A673 (cell line): ENCODE measurements around the gene PDLIM4. TPM values are rescaled to one million over a fixed set of nuclear protein-coding genes. Genes with fewer than 3 reads are reported as not detected.

Experiments
- BruUV-seq: library from RNA; stranded (reverse); fragments of 400-500 nt; replicated peaks from 2 replicates; lab custom pipeline; 2021; lab: Mats Ljungman, UMichigan
- CTCF ChIA-PET: fragments of 300-600 bp; sonication (Branson Sonifier 250); formaldehyde crosslinking; loops from one replicate; lab custom pipeline; 2022; ENCODE audit warnings: antibody characterized with exemption; lab: Charles Lee
- POLR2A ChIA-PET: fragments of 300-600 bp; sonication (Branson Sonifier 250); formaldehyde crosslinking; loops from one replicate; lab custom pipeline; 2022; ENCODE audit warnings: antibody characterized with exemption; ENCODE audit not compliant: low non-redundant PET; lab: Charles Lee
- DNase-seq: peaks from one replicate; pipeline ENCODE4 v3.0.0-alpha.2; 2015; ENCODE audit warnings: low spot score
- H3K27ac ChIP-seq: fragments of 200-600 bp; sonication (generic); 2 replicates; pipeline ENCODE4 v1.5.1; 2016; ENCODE audit warnings: mixed run types, low read depth, mild to moderate bottlenecking, mixed read lengths, antibody characterized with exemption, low read length; ENCODE audit not compliant: poor library complexity, severe bottlenecking
- H3K27me3 ChIP-seq: fragments of 200-600 bp; sonication (generic); replicated peaks from 2 replicates; pipeline ENCODE4 v1.6.1; 2017; ENCODE audit warnings: mixed run types, low read depth, mild to moderate bottlenecking, mixed read lengths, antibody characterized with exemption, low read length; ENCODE audit not compliant: insufficient read depth, poor library complexity
- H3K36me3 ChIP-seq: fragments of 200-600 bp; sonication (generic); 2 replicates; pipeline ENCODE4 v1.6.1; 2016; ENCODE audit warnings: mixed run types, mild to moderate bottlenecking, mixed read lengths, antibody characterized with exemption, low read length; ENCODE audit not compliant: insufficient read depth, poor library complexity, severe bottlenecking
- H3K4me1 ChIP-seq: fragments of 200-600 bp; sonication (generic); 2 replicates; pipeline ENCODE4 v1.6.1; 2017; ENCODE audit warnings: mixed run types, mild to moderate bottlenecking, mixed read lengths, antibody characterized with exemption, low read length; ENCODE audit not compliant: insufficient read depth, poor library complexity, severe bottlenecking
- H3K4me3 ChIP-seq: fragments of 200-600 bp; sonication (generic); 2 replicates; pipeline ENCODE4 v1.5.1; 2016; ENCODE audit warnings: low read depth, mixed run types, mild to moderate bottlenecking, mixed read lengths, low read length; ENCODE audit not compliant: poor library complexity, severe bottlenecking
- H3K9me3 ChIP-seq: fragments of 200-600 bp; sonication (generic); 2 replicates; pipeline ENCODE4 v1.6.1; 2016; ENCODE audit warnings: mixed run types, low read depth, mild to moderate bottlenecking, mixed read lengths, antibody characterized with exemption, low read length; ENCODE audit not compliant: poor library complexity, severe bottlenecking
- EZH2 ChIP-seq: fragments of 200-600 bp; sonication (generic); IDR thresholded peaks from 2 replicates; pipeline ENCODE4 v1.6.1; 2017; ENCODE audit warnings: borderline replicate concordance, low read depth, mild to moderate bottlenecking, mixed read lengths, antibody characterized with exemption, low read length; ENCODE audit not compliant: poor library complexity, severe bottlenecking
- intact Hi-C: fragments of 100-400 bp; cut with micrococcal nuclease; formaldehyde crosslinking; loops from one replicate; pipeline ENCODE4 v1.10.0; 2022; ENCODE audit not compliant: unreplicated experiment
- total RNA-seq: library from RNA; stranded (reverse); gene quantifications from 2 replicates; pipeline ENCODE4 v1.2.3, GENCODE V29; 2021
- TF ChIP-seq, protein P1 (sequence below): fragments of 300-800, 200-600 bp; sonication (generic); conservative IDR thresholded peaks from 2 replicates; pipeline ENCODE4 v1.5.1; 2017; ENCODE audit warnings: low read depth, mild to moderate bottlenecking, antibody characterized with exemption, low read length, moderate library complexity, mixed read lengths

The PDLIM4 gene
- total RNA-seq, 1 experiment from 2014 or later, result 6.0 TPM

DNA sequence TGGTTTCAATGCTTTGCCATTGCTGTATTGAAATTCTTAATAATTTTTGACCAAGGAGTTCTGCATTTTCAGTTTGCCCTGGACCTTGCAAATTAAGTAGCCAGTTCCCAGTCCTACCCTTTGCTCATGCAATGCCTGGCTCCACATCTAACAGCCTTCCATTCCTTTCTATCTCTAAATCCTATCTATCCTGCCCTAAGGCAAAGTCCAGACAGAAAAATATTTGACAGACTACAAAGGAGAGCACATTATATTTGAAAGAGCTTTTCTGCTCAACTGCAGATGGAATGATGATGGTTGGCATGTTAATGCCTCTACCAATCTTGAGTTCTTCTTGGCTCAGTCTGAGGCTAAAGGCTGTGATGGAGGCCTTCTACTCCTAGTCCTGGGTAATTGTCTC is 52.2 kb downstream of the PDLIM4 start:
- no peak overlapping the region for H3K4me3 ChIP-seq
- ChIA-PET CTCF (no interaction called here), POLR2A (no interaction called here)
- no peaks in the 10 kb centered on the region for H3K36me3 ChIP-seq
- H3K27me3 ChIP-seq, result no peaks in the 10 kb centered on the region
- TF ChIP-seq, protein P1, sequence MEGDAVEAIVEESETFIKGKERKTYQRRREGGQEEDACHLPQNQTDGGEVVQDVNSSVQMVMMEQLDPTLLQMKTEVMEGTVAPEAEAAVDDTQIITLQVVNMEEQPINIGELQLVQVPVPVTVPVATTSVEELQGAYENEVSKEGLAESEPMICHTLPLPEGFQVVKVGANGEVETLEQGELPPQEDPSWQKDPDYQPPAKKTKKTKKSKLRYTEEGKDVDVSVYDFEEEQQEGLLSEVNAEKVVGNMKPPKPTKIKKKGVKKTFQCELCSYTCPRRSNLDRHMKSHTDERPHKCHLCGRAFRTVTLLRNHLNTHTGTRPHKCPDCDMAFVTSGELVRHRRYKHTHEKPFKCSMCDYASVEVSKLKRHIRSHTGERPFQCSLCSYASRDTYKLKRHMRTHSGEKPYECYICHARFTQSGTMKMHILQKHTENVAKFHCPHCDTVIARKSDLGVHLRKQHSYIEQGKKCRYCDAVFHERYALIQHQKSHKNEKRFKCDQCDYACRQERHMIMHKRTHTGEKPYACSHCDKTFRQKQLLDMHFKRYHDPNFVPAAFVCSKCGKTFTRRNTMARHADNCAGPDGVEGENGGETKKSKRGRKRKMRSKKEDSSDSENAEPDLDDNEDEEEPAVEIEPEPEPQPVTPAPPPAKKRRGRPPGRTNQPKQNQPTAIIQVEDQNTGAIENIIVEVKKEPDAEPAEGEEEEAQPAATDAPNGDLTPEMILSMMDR, result no peak
- no peak for TF ChIP-seq EZH2
- BruUV-seq, result no TSS peak
- H3K4me1 ChIP-seq, result no peaks in the 10 kb centered on the region
- no peak for DNase-seq
- no peaks in the 10 kb centered on the region for H3K9me3 ChIP-seq
- H3K27ac ChIP-seq, result no peak overlapping the region
- intact Hi-C loops, result loop anchor here (1.0 kb wide), 1 partner anchor 29 kb away; no protein-coding TSS in a partner anchor

DNA sequence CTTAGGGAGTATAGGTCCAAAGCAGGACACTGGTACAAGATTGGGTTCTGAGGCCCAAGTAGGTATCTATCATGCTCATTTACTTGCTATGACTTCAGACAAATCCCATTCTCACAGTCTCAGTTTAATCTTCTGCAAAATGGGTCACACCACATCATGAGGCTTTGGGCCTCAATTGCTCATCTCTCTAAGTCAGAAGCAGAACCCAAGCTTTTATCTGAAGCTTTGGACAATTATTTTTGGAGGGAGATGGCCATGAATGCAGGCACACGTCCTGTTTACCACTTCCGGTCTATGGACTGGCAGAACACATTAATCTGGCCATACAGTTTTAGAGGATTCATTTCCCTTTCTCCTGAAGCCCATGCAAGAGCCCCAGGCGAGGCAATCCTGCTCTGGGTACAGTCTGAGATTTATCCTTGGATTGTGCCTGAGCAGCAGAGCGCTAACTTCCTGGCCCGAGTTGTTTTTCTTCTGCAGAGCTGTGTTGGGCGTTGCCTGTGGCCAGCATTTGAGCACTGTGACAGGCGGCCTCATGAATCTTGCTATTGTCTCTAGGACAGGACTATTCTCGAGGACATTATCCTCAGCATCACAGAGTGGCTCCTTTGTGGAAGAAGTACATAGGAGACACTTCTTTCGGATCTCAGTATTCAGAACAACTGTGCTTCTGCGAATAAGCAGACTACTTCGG is 52.8 kb downstream of the PDLIM4 start:
- intact Hi-C loops, result loop anchor here (1.0 kb wide), 1 partner anchor 28 kb away; no protein-coding TSS in a partner anchor
- POLR2A ChIA-PET, result no interaction called here
- Histone ChIP-seq H3K36me3 (no peaks in the 10 kb centered on the region), H3K4me1 (no peaks in the 10 kb centered on the region), H3K27ac (no peak overlapping the region), H3K4me3 (no peak overlapping the region), H3K9me3 (no peaks in the 10 kb centered on the region), H3K27me3 (no peaks in the 10 kb centered on the region)
- DNase-seq, result no peak
- BruUV-seq, result no TSS peak
- TF ChIP-seq, protein P1, result no peak
- TF ChIP-seq EZH2, result no peak
- CTCF ChIA-PET, result interaction anchor here (0.6 kb wide), 1 partner anchor 19 kb away, joined by 6 read pairs; no protein-coding TSS in a partner anchor

DNA sequence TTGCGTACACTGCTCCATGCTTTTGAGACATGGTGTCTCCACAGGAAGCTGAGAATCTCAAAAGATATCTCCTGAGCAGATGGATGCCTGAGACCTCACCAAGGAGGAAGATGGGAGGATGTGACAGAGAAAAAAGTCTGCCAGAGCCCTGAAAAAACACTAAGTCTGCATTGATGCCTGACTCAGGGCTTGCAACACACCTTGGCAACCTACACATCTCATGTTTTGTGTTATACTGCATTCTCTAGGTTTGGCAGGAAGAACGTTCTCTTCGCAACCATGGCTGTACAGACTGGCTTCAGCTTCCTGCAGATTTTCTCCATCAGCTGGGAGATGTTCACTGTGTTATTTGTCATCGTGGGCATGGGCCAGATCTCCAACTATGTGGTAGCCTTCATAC is 55.9 kb downstream of the PDLIM4 start:
- H3K27ac ChIP-seq, result no peak overlapping the region
- TF ChIP-seq, protein P1, result no peak
- TF ChIP-seq EZH2, result no peak
- no peaks in the 10 kb centered on the region for H3K9me3 ChIP-seq
- POLR2A ChIA-PET, result no interaction called here
- CTCF ChIA-PET, result no interaction called here
- no peak for DNase-seq
- peaks cover 3% of the 10 kb centered on the region for H3K4me1 ChIP-seq
- no peaks in the 10 kb centered on the region for H3K27me3 ChIP-seq
- intact Hi-C loops, result no loop called here
- H3K4me3 ChIP-seq, result no peak overlapping the region
- no peaks in the 10 kb centered on the region for H3K36me3 ChIP-seq
- BruUV-seq, result no TSS peak
